ENCODE results near the gene PHIP.
"Not testable (repeated sequence)": the region's sequence is repeated elsewhere in the genome, so short reads cannot be mapped to it uniquely, and the experiment has no call there.

The PHIP gene

GRCh38 chr6:78911218-78911940 lies 166.7 kb downstream of the PHIP start:
- no peak for DNase-seq

DNA sequence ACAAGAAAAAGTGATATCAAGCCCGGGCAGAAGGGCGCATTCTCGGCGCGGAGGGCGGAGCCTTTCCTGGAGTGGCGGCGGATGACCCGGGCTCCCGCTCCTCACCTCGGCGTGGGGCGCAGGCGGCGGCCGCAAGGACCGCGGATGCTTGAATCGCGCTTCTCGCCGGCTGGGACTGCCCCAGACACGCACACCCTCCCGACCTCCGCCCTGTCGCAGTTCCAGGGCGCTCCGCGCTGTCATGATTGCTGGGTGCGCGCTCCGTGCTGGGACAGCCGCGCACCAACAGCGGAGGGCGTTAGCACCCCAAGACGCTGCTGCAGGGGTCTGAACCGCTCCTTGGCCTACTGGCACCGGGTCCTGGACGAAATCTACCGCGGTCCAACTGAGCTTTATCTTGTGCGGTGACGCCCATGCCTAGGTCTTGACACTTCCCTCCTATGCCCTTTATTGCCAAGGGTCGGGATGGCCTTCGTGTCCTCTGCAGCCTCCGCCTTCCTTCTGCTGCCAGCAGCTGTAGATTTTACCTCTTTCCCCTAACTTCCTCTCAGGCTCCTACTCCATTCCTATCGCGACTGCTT lies 167.4 kb downstream of the PHIP start:
- DNase-seq: no peak

GRCh38 chr6:78910010-78910409 lies 168.0 kb downstream of the PHIP start:
- no peak for DNase-seq

DNA sequence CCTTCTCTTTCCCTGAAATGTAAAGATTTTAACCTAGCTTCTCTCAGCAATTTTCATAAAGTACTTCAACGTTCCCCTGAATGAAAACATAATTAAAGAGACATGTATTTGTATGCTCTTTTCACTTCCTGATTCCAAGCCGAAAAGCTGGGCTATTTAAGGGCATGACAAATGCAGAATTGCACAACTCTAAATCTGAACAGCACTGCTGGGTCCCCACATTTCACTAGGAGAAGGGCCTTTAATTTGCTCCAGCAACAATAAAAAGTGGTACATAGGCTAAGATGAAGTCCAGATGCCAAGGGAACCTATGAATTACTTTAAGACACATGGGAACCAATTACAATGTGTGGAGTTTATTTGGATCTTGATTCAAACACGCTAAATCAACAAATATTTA lies 168.7 kb downstream of the PHIP start:
- no peak for DNase-seq

DNA sequence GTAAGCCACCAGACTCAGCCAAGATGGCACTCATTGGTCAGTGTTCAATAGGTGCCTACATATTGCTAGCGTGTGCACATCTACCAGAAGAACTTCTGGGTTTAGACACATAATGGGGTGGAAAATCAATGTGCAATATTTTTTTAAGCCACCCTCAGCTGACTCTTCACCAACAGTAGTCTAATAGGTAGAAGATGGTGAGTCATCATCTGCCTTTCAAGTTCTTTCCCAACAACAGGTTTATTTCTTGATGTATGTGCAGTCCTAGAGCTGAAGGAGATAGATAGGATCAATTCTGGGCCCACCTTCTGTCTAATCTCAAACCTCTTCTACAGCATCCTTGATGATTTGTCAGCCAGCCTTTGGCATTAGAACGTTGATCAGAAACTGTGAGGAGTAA lies 169.4 kb downstream of the PHIP start:
- no peak for DNase-seq

DNA sequence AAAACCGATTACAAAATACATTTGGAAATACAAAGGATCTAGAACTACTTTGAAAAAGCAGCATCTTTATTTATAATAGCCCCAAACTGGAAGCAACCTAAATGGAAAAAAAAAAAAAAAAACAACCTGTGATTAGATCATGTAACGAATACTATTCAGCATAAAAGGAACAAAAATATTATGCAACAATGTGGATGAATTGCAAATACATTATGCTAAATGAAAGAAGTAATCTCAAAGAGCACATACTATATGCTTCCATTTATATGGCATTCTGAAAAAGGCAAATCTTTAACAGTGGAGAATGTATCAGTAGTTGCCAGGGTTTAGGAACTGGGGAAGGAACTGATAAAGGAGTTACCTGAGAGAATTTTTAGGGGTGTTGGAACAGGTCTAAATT lies 181.8 kb downstream of the PHIP start:
- no peak for DNase-seq

DNA sequence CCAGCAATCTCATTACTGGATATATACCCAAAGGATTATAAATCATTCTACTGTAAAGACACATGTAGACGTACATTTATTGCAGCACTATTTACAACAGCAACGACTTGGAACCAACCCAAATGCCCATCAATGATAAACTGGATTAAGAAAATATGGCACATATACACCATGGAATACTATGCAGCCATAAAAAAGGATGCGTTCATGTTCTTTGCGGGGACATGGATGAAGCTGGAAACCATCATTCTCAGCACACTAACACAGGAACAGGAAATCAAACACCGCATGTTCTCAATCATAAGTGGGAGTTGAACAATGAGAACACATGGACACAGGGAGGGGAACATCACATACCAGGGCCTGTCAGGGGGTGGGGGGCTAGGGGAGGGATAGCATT lies 188.2 kb downstream of the PHIP start:
- DNase-seq: not testable (repeated sequence)
